ENCODE data around the gene ARMS2. TPM values are rescaled to one million over a fixed set of nuclear protein-coding genes. Genes with fewer than 3 reads are reported as not detected.

The ARMS2 gene
- total RNA-seq, 1 donor from 2014 or later, result not detected

- H3K9me3 Mint-ChIP-seq, result no peaks in the 10 kb centered on the region
- Histone ChIP-seq H3F3A (ENCODE audit: low read depth) (peaks cover 12% of the 10 kb centered on the region), H3K36me3 (no peaks in the 10 kb centered on the region), H3K4me2 (no peak overlapping the region), H3K79me2 (ENCODE audit: low read depth) (no peaks in the 10 kb centered on the region), H3K9me3 (ENCODE audit: low read depth) (no peaks in the 10 kb centered on the region), H3K27ac (no peak overlapping the region), H3K4me1 (peaks cover 20% of the 10 kb centered on the region), H3K9ac (no peak overlapping the region), H4K20me1 (ENCODE audit: low read depth) (peaks cover 7% of the 10 kb centered on the region), H2AFZ (replicated peaks) (no peak overlapping the region), H3K27me3 (peaks cover 7% of the 10 kb centered on the region), H3K4me3 (no peak overlapping the region)
- peaks cover 12% of the 10 kb centered on the region for H3K27me3 Mint-ChIP-seq (ENCODE audit: insufficient read depth, low read depth)
- TF ChIP-seq EZH2 (IDR thresholded peaks at IDR 0.05), result no peak
- no peaks in the 10 kb centered on the region for H3K36me3 Mint-ChIP-seq
- peaks cover 32% of the 10 kb centered on the region for H3K4me1 Mint-ChIP-seq
- no peak for DNase-seq (ENCODE audit: low spot score)
- H3K27ac Mint-ChIP-seq, result no peak overlapping the region
- H3K4me3 Mint-ChIP-seq, result no peak overlapping the region
Observed at GRCh38 chr10:122471531-122472177, 17.2 kb downstream of the ARMS2 start.

DNA sequence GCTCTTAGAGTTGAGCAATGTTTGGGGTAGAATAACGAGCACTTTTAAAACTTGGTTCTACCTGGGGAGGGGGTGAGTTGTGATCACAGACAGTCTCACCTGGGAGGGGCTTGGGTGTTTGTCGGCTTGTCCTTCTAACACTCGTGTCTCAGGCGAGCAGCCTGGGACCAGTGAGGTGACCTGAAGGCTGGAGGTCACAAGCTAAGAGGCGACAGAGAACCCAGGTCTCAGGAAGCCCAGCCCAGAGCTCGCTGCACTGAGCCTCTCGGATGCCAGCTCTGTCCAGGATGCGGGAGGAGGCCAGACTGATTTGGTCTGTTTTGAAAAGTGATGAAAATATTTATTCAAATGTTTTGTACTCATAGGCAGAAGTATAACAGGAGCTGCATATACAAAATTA is 18.7 kb downstream of the ARMS2 start:
- DNase-seq (ENCODE audit: low spot score), result no peak
- H3K4me3 Mint-ChIP-seq, result no peak overlapping the region
- H3K36me3 ChIP-seq, result no peaks in the 10 kb centered on the region
- H3K4me2 ChIP-seq, result no peak overlapping the region
- no peak overlapping the region for H2AFZ ChIP-seq (replicated peaks)
- H3K27me3 Mint-ChIP-seq (ENCODE audit: insufficient read depth, low read depth), result peaks cover 11% of the 10 kb centered on the region
- H3K27ac ChIP-seq, result no peak overlapping the region
- H3K36me3 Mint-ChIP-seq, result no peaks in the 10 kb centered on the region
- H3K4me1 ChIP-seq, result peaks cover 20% of the 10 kb centered on the region
- no peaks in the 10 kb centered on the region for H3K79me2 ChIP-seq (ENCODE audit: low read depth)
- H3K27ac Mint-ChIP-seq, result no peak overlapping the region
- no peak overlapping the region for H3K9ac ChIP-seq
- no peak for TF ChIP-seq EZH2phosphoT487 (IDR thresholded peaks at IDR 0.05)
- no peak for TF ChIP-seq CTCF (IDR thresholded peaks at IDR 0.05)
- no peak for TF ChIP-seq EZH2 (IDR thresholded peaks at IDR 0.05)
- peaks cover 45% of the 10 kb centered on the region for H3K4me1 Mint-ChIP-seq
- no peak overlapping the region for H3K4me3 ChIP-seq
- H4K20me1 ChIP-seq (ENCODE audit: low read depth), result peaks cover 7% of the 10 kb centered on the region
- peaks cover 12% of the 10 kb centered on the region for H3F3A ChIP-seq (ENCODE audit: low read depth)
- no peaks in the 10 kb centered on the region for H3K9me3 Mint-ChIP-seq
- H3K27me3 ChIP-seq, result no peaks in the 10 kb centered on the region
- no peaks in the 10 kb centered on the region for H3K9me3 ChIP-seq (ENCODE audit: low read depth)

- Histone ChIP-seq H3K4me1 (peaks cover 27% of the 10 kb centered on the region), H3K9me3 (ENCODE audit: low read depth) (no peaks in the 10 kb centered on the region), H3K79me2 (ENCODE audit: low read depth) (no peaks in the 10 kb centered on the region), H3F3A (ENCODE audit: low read depth) (peaks cover 12% of the 10 kb centered on the region), H4K20me1 (ENCODE audit: low read depth) (peaks cover 7% of the 10 kb centered on the region), H3K36me3 (no peaks in the 10 kb centered on the region), H3K27ac (no peak overlapping the region), H3K27me3 (no peaks in the 10 kb centered on the region), H2AFZ (replicated peaks) (no peak overlapping the region), H3K4me2 (no peak overlapping the region), H3K9ac (no peak overlapping the region), H3K4me3 (no peak overlapping the region)
- H3K27ac Mint-ChIP-seq, result peak overlapping the region; percentile 92
- H3K36me3 Mint-ChIP-seq, result no peaks in the 10 kb centered on the region
- H3K9me3 Mint-ChIP-seq, result no peaks in the 10 kb centered on the region
- peaks cover 54% of the 10 kb centered on the region for H3K4me1 Mint-ChIP-seq
- TF ChIP-seq EZH2phosphoT487 (IDR thresholded peaks at IDR 0.05), result no peak
- TF ChIP-seq EZH2 (IDR thresholded peaks at IDR 0.05), result no peak
- no peak for TF ChIP-seq CTCF (IDR thresholded peaks at IDR 0.05)
- H3K27me3 Mint-ChIP-seq (ENCODE audit: insufficient read depth, low read depth), result peaks cover 11% of the 10 kb centered on the region
- no peak for DNase-seq (ENCODE audit: low spot score)
- peak overlapping the region; percentile 54 for H3K4me3 Mint-ChIP-seq
Observed at GRCh38 chr10:122474131-122474818, 19.8 kb downstream of the ARMS2 start.

- Mint-ChIP-seq H3K36me3 (no peaks in the 10 kb centered on the region), H3K27me3 (ENCODE audit: insufficient read depth, low read depth) (peaks cover 11% of the 10 kb centered on the region), H3K9me3 (peaks cover 2% of the 10 kb centered on the region), H3K4me3 (peak overlapping the region; percentile 60), H3K4me1 (peaks cover 62% of the 10 kb centered on the region), H3K27ac (peak overlapping the region; percentile 92)
- no peaks in the 10 kb centered on the region for H3K36me3 ChIP-seq
- no peak overlapping the region for H3K9ac ChIP-seq
- H2AFZ ChIP-seq (replicated peaks), result no peak overlapping the region
- peaks cover 28% of the 10 kb centered on the region for H3K4me1 ChIP-seq
- H3K4me3 ChIP-seq, result no peak overlapping the region
- H3F3A ChIP-seq (ENCODE audit: low read depth), result peaks cover 12% of the 10 kb centered on the region
- no peaks in the 10 kb centered on the region for H3K79me2 ChIP-seq (ENCODE audit: low read depth)
- no peaks in the 10 kb centered on the region for H3K9me3 ChIP-seq (ENCODE audit: low read depth)
- no peaks in the 10 kb centered on the region for H3K27me3 ChIP-seq
- no peak overlapping the region for H3K27ac ChIP-seq
- H3K4me2 ChIP-seq, result peak overlapping the region; percentile 59
- TF ChIP-seq EZH2 (IDR thresholded peaks at IDR 0.05) (no peak), EZH2phosphoT487 (IDR thresholded peaks at IDR 0.05) (no peak), CTCF (IDR thresholded peaks at IDR 0.05) (no peak)
- DNase-seq (ENCODE audit: low spot score), result no peak
- H4K20me1 ChIP-seq (ENCODE audit: low read depth), result peaks cover 7% of the 10 kb centered on the region
Observed at GRCh38 chr10:122475100-122475499, 20.6 kb downstream of the ARMS2 start.
